22Rv1 (cell line): ENCODE results near the gene NIN.

ENCODE experiments used
- CTCF ChIP-seq: fragments of 450-650 bp; IDR thresholded peaks from 2 replicates; pipeline ENCODE4 v1.5.1; 2017; ENCODE audit warnings: mild to moderate bottlenecking
- ZFX ChIP-seq: fragments of 450-650 bp; IDR thresholded peaks from 2 replicates; pipeline ENCODE4 v1.6.1; 2017; ENCODE audit warnings: antibody characterized with exemption, borderline replicate concordance

GRCh38 chr14:50776522-50776921 is 54.4 kb downstream of the NIN start:
- TF ChIP-seq CTCF, result no peak
- TF ChIP-seq ZFX, result no peak
